Measurements from ENCODE around the gene PRPF6.

The PRPF6 gene

DNA sequence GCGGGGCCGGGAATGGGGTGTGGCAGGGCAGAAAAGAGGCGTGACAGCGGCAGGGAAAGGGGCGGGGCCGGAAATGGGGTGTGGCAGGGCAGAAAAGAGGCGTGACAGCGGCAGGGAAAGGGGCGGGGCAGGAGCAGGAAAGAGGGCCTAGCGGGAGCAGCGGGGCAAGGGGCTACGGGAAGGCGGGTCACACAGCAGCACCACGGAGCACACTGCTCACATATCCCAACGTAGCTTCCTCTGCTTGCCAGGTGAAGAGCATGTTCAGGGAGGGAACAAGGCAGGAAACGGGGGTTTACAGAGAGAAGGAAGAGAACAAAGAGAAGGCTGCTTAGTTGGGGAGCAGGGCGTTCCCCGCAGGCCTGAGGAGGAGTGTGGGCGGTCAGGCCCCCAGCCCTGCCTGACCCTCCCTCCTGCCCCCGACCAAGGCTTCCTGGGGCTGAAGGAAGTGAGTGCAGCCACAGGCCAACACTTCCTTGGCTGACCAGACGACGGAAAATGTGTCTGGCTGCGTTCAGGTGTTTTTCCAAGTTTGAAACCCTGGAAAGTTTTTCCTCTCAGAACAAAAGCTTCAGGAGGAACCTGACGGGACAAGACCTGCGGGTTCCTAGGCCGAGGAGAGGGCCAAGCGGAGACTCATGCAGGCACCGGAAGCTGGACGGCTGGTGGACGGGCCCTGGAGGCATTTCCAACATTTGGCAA, 38.5 kb upstream of the PRPF6 start:
- no peak for TF ChIP-seq OSR1 (CRISPR knock-in tag; IDR thresholded peaks at IDR 0.05)
- TF ChIP-seq, protein P1, sequence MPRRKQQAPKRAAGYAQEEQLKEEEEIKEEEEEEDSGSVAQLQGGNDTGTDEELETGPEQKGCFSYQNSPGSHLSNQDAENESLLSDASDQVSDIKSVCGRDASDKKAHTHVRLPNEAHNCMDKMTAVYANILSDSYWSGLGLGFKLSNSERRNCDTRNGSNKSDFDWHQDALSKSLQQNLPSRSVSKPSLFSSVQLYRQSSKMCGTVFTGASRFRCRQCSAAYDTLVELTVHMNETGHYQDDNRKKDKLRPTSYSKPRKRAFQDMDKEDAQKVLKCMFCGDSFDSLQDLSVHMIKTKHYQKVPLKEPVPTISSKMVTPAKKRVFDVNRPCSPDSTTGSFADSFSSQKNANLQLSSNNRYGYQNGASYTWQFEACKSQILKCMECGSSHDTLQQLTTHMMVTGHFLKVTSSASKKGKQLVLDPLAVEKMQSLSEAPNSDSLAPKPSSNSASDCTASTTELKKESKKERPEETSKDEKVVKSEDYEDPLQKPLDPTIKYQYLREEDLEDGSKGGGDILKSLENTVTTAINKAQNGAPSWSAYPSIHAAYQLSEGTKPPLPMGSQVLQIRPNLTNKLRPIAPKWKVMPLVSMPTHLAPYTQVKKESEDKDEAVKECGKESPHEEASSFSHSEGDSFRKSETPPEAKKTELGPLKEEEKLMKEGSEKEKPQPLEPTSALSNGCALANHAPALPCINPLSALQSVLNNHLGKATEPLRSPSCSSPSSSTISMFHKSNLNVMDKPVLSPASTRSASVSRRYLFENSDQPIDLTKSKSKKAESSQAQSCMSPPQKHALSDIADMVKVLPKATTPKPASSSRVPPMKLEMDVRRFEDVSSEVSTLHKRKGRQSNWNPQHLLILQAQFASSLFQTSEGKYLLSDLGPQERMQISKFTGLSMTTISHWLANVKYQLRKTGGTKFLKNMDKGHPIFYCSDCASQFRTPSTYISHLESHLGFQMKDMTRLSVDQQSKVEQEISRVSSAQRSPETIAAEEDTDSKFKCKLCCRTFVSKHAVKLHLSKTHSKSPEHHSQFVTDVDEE (CRISPR knock-in tag; IDR thresholded peaks at IDR 0.05) = no peak
- TF ChIP-seq, protein P2, sequence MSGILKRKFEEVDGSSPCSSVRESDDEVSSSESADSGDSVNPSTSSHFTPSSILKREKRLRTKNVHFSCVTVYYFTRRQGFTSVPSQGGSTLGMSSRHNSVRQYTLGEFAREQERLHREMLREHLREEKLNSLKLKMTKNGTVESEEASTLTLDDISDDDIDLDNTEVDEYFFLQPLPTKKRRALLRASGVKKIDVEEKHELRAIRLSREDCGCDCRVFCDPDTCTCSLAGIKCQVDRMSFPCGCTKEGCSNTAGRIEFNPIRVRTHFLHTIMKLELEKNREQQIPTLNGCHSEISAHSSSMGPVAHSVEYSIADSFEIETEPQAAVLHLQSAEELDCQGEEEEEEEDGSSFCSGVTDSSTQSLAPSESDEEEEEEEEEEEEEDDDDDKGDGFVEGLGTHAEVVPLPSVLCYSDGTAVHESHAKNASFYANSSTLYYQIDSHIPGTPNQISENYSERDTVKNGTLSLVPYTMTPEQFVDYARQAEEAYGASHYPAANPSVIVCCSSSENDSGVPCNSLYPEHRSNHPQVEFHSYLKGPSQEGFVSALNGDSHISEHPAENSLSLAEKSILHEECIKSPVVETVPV (CRISPR knock-in tag; IDR thresholded peaks at IDR 0.05) = no peak
- TF ChIP-seq, protein P3, sequence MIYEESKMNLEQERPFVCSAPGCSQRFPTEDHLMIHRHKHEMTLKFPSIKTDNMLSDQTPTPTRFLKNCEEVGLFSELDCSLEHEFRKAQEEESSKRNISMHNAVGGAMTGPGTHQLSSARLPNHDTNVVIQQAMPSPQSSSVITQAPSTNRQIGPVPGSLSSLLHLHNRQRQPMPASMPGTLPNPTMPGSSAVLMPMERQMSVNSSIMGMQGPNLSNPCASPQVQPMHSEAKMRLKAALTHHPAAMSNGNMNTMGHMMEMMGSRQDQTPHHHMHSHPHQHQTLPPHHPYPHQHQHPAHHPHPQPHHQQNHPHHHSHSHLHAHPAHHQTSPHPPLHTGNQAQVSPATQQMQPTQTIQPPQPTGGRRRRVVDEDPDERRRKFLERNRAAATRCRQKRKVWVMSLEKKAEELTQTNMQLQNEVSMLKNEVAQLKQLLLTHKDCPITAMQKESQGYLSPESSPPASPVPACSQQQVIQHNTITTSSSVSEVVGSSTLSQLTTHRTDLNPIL (CRISPR knock-in tag; IDR thresholded peaks at IDR 0.05; ENCODE audit: low read depth) = no peak
- TF ChIP-seq ZFP3 (CRISPR knock-in tag; IDR thresholded peaks at IDR 0.05) = no peak
- TF ChIP-seq ZFP30 (CRISPR knock-in tag; IDR thresholded peaks at IDR 0.05) = no peak
- TF ChIP-seq ZNF8 (CRISPR knock-in tag; IDR thresholded peaks at IDR 0.05) = no peak
- no peak for TF ChIP-seq ZNF70 (CRISPR knock-in tag; IDR thresholded peaks at IDR 0.05)
- TF ChIP-seq ZC3H10 (CRISPR knock-in tag; IDR thresholded peaks at IDR 0.05) = no peak
- TF ChIP-seq, protein P4, sequence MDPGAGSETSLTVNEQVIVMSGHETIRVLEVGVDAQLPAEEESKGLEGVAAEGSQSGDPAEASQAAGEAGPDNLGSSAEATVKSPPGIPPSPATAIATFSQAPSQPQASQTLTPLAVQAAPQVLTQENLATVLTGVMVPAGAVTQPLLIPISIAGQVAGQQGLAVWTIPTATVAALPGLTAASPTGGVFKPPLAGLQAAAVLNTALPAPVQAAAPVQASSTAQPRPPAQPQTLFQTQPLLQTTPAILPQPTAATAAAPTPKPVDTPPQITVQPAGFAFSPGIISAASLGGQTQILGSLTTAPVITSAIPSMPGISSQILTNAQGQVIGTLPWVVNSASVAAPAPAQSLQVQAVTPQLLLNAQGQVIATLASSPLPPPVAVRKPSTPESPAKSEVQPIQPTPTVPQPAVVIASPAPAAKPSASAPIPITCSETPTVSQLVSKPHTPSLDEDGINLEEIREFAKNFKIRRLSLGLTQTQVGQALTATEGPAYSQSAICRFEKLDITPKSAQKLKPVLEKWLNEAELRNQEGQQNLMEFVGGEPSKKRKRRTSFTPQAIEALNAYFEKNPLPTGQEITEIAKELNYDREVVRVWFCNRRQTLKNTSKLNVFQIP (CRISPR knock-in tag; IDR thresholded peaks at IDR 0.05; ENCODE audit: borderline replicate concordance, low read depth) = no peak
- no peak for TF ChIP-seq SNAI2 (CRISPR knock-in tag; IDR thresholded peaks at IDR 0.05)
- TF ChIP-seq BACH2 (CRISPR knock-in tag; IDR thresholded peaks at IDR 0.05; ENCODE audit: borderline replicate concordance) = no peak
- no peak for TF ChIP-seq TCF4 (CRISPR knock-in tag; IDR thresholded peaks at IDR 0.05; ENCODE audit: borderline replicate concordance)
- TF ChIP-seq RARB (CRISPR knock-in tag; IDR thresholded peaks at IDR 0.05) = no peak
- TF ChIP-seq CSDC2 (CRISPR knock-in tag; IDR thresholded peaks at IDR 0.05) = no peak
- TF ChIP-seq PPARA (CRISPR knock-in tag; IDR thresholded peaks at IDR 0.05; ENCODE audit: borderline replicate concordance) = no peak
- ATAC-seq = no peak

DNA sequence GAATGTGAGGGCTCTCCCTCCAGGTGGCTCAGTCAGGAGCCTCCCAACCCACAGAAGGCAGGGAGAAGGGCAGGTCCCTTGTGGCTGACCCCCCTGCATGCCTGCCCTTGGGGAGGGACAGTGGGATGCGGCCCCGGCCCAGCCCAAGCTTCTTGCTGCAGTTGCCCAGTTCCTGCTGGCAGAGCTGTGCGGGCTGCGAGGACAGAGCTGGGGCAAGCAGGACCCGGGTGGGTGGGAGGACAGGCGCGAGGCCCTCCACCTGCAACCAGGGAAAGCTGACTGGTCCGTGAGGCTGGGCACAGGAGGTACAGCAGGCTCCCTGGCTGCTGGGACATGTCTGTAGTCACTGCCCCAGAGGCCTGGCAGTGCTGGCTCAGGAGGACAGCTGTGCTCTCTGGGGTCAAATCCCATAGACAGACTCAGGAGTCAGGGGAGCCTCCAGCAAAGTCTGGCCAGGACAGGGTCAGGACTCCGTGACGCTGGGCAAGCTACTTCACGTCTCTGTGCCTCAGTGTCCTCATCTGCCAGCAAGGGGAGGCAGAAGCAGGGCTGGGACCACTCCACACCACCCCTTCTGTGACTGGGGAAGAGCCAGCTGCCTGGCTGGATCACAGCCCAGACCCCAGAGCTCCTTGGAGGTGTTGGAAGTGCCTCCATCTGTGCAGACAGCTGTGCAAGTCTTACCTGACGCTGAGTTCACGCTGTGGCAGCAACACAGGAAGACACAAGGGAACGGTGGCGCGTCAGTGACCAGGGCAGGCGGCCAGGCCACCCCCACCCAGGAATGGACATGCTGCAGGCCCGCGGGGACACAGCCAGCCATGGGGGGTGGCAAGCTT, 37.7 kb upstream of the PRPF6 start:
- ATAC-seq = no peak
- TF ChIP-seq, protein P3 (CRISPR knock-in tag; IDR thresholded peaks at IDR 0.05; ENCODE audit: low read depth) = no peak
- no peak for TF ChIP-seq ZFP30 (CRISPR knock-in tag; IDR thresholded peaks at IDR 0.05)
- TF ChIP-seq RARB (CRISPR knock-in tag; IDR thresholded peaks at IDR 0.05) = no peak
- TF ChIP-seq GLIS3 (CRISPR knock-in tag; IDR thresholded peaks at IDR 0.05) = no peak
- no peak for TF ChIP-seq PPARA (CRISPR knock-in tag; IDR thresholded peaks at IDR 0.05; ENCODE audit: borderline replicate concordance)
- TF ChIP-seq, protein P1 (CRISPR knock-in tag; IDR thresholded peaks at IDR 0.05) = no peak
- TF ChIP-seq ZFP3 (CRISPR knock-in tag; IDR thresholded peaks at IDR 0.05) = no peak
- TF ChIP-seq ZNF70 (CRISPR knock-in tag; IDR thresholded peaks at IDR 0.05) = no peak

All from SK-N-SH treated with all-trans-retinoic acid at 6 μM for 48 hours (cell line).